GM12878 (cell line): ENCODE results near the gene OSGIN1. TPM values are rescaled to one million over a fixed set of nuclear protein-coding genes. Genes with fewer than 3 reads are reported as not detected.

Experiments used
- ATAC-seq: fragments of 200-7000 bp; cut with Tn5 transposase; 3 replicates; pipeline ENCODE4 v1.9.1; 2020; ENCODE audit warnings: mild to moderate bottlenecking, moderate library complexity
- BruUV-seq: library from RNA; stranded (reverse); fragments of 400-500 nt; replicated peaks from 2 replicates; lab custom pipeline; 2021; lab: Mats Ljungman, UMichigan
- CTCF ChIA-PET: fragments of 300-600 bp; sonication (Branson Sonifier 250); formaldehyde crosslinking; extraction: SDS; loops from one replicate; lab custom pipeline; 2021; ENCODE audit warnings: inconsistent platforms; lab: Yijun Ruan, JAX
- POLR2A ChIA-PET: fragments of 350-600 bp; formaldehyde crosslinking; extraction: SDS; loops from one replicate; lab custom pipeline; 2021; ENCODE audit warnings: inconsistent platforms; lab: Charles Lee
- RAD21 ChIA-PET: fragments of 300-600 bp; sonication (Branson Sonifier 250); formaldehyde crosslinking; loops from one replicate; lab custom pipeline; 2023; ENCODE audit warnings: antibody characterized with exemption; ENCODE audit not compliant: unreplicated experiment; lab: Charles Lee
- SMC1A ChIA-PET: fragments of 300-600 bp; sonication (Branson Sonifier 250); formaldehyde crosslinking; loops from one replicate; lab custom pipeline; 2023; ENCODE audit not compliant: unreplicated experiment, uncharacterized antibody; lab: Charles Lee
- DNase-seq: peaks from one replicate; pipeline ENCODE4 v3.0.0-alpha.2; 2011; ENCODE audit warnings: low read depth, low spot score
- FAIRE-seq: peaks from 3 replicates; lab custom pipeline; 2011; peaks lifted over from hg19 to GRCh38; lab: Jason Lieb, UNC
- H2AFZ ChIP-seq: 2 replicates; pipeline ENCODE4 v1.6.0; 2011; ENCODE audit warnings: low read depth, low read length, control low read depth; ENCODE audit not compliant: control insufficient read depth
- H3K27ac ChIP-seq: 2 replicates; pipeline ENCODE4 v1.5.1; 2011; ENCODE audit warnings: control low read depth; ENCODE audit not compliant: control insufficient read depth, insufficient read depth
- H3K27me3 ChIP-seq, 2 experiments: replicated peaks in 1 of 2; 2 replicates each; pipeline versions ENCODE4 v1.6.0 to v1.6.1; 2011; ENCODE audit warnings: low read length in 1 of 2; ENCODE audit not compliant: control insufficient read depth in 2 of 2, insufficient read depth in 2 of 2
- H3K36me3 ChIP-seq, 2 experiments: 2 replicates each; pipeline ENCODE4 v1.5.1; 2011; ENCODE audit warnings: low read length in 1 of 2; ENCODE audit not compliant: control insufficient read depth in 2 of 2, insufficient read depth in 2 of 2
- H3K4me1 ChIP-seq: 2 replicates; pipeline ENCODE4 v1.6.1; 2011; ENCODE audit warnings: mild to moderate bottlenecking, low read length, moderate library complexity, mixed read lengths; ENCODE audit not compliant: control insufficient read depth, insufficient read depth
- H3K4me2 ChIP-seq: 2 replicates; pipeline ENCODE4 v1.6.0; 2011; ENCODE audit warnings: control low read depth; ENCODE audit not compliant: control insufficient read depth, insufficient read depth
- H3K4me3 ChIP-seq: fragments of 200-600 bp; sonication (generic); 2 replicates; pipeline ENCODE4 v1.5.1; 2016
- H3K79me2 ChIP-seq: 2 replicates; pipeline ENCODE4 v1.6.0; 2011; ENCODE audit warnings: low read length; ENCODE audit not compliant: control insufficient read depth, insufficient read depth
- H3K9ac ChIP-seq: 2 replicates; pipeline ENCODE4 v1.8.0; 2011; ENCODE audit warnings: low read length, control low read depth, mixed read lengths; ENCODE audit not compliant: control insufficient read depth, insufficient read depth
- H3K9me3 ChIP-seq: replicated peaks from 3 replicates; pipeline ENCODE4 v1.5.1; 2011; ENCODE audit warnings: mild to moderate bottlenecking, low read length; ENCODE audit not compliant: control insufficient read depth, insufficient read depth
- H4K20me1 ChIP-seq: 2 replicates; pipeline ENCODE4 v1.6.0; 2011; ENCODE audit not compliant: control insufficient read depth, insufficient read depth
- CREB1 ChIP-seq: IDR thresholded peaks from 2 replicates; pipeline ENCODE4 v1.6.1; 2012; ENCODE audit warnings: low read depth, mild to moderate bottlenecking, inconsistent platforms
- KAT2A ChIP-seq: conservative IDR thresholded peaks from 2 replicates; pipeline ENCODE4 v1.6.1; 2011; ENCODE audit warnings: low read depth, low read length; ENCODE audit not compliant: control insufficient read depth
- MEF2B ChIP-seq: fragments of 450-650 bp; IDR thresholded peaks from 2 replicates; pipeline ENCODE4 v1.6.1; 2018; ENCODE audit warnings: mild to moderate bottlenecking, moderate library complexity; ENCODE audit not compliant: partially characterized antibody, poor library complexity, severe bottlenecking
- MTA2 ChIP-seq: fragments of 450-650 bp; IDR thresholded peaks from 2 replicates; pipeline ENCODE4 v1.6.1; 2016; ENCODE audit warnings: low read depth, mild to moderate bottlenecking, moderate library complexity
- MXI1 ChIP-seq: fragments of 150-350 bp; IDR thresholded peaks from 2 replicates; pipeline ENCODE4 v1.6.1; 2011; ENCODE audit warnings: low read depth, mild to moderate bottlenecking, inconsistent platforms, low read length, improper control_type of control experiment
- NR2C1 ChIP-seq: fragments of 450-650 bp; IDR thresholded peaks from 2 replicates; pipeline ENCODE4 v1.6.1; 2017; ENCODE audit warnings: antibody characterized with exemption, mild to moderate bottlenecking, moderate library complexity
- REST ChIP-seq: IDR thresholded peaks from 2 replicates; pipeline ENCODE4 v1.6.1; 2012; ENCODE audit warnings: mild to moderate bottlenecking, low read depth, low read length
- SIN3A ChIP-seq: IDR thresholded peaks from 2 replicates; pipeline ENCODE4 v1.6.1; 2012; ENCODE audit warnings: low read depth, low read length, improper control_type of control experiment
- SIX5 ChIP-seq: IDR thresholded peaks from 2 replicates; pipeline ENCODE4 v1.6.1; 2011; ENCODE audit warnings: mild to moderate bottlenecking, low read depth, low read length, moderate library complexity; ENCODE audit not compliant: severe bottlenecking
- SREBF1 ChIP-seq: IDR thresholded peaks from 2 replicates; pipeline ENCODE4 v1.6.1; 2012; ENCODE audit warnings: mild to moderate bottlenecking, low read length
- ZBTB11 ChIP-seq: fragments of 450-650 bp; formaldehyde crosslinking; IDR thresholded peaks from 2 replicates; pipeline ENCODE4 v1.5.0; 2022; ENCODE audit warnings: mild to moderate bottlenecking, missing genetic modification characterization
- ZBTB40 ChIP-seq: fragments of 450-650 bp; IDR thresholded peaks from 2 replicates; pipeline ENCODE4 v1.6.1; 2016; ENCODE audit warnings: mild to moderate bottlenecking, moderate library complexity, borderline replicate concordance
- WGBS: methylation state at CpG from one replicate; pipeline ENCODE4 v1.1.6; 2016; ENCODE audit warnings: low lambda C conversion rate; ENCODE audit not compliant: insufficient replicate concordance, insufficient coverage; ENCODE audit errors: missing lambda C conversion rate; 5-methylcytosine and 5-hydroxymethylcytosine counted together
- in situ Hi-C: fragments of 300-500 bp; cut with MboI; formaldehyde crosslinking; loops from 9 replicates; pipeline ENCODE4 v1.14.3; 2018; ENCODE audit warnings: mixed read lengths
- intact Hi-C: fragments of 100-400 bp; cut with micrococcal nuclease; formaldehyde crosslinking; loops from one replicate; pipeline ENCODE4 v1.14.2; 2022; ENCODE audit not compliant: unreplicated experiment
- polyA plus RNA-seq, 11 experiments: library from polyadenylated mRNA; depleted of rRNA in 4 of 11; unstranded in 6 of 11; stranded (reverse) in 5 of 11; fragments of >200 nt; fragmentation: Nextera tagmentation in 4 of 11; fragmentation: Illumina TruSeq in 1 of 11; extraction: Ambion mirVana in 4 of 11; extraction: Trizol in 1 of 11; gene quantifications; 1 replicate in 1 of 11; 2 replicates in 10 of 11; pipeline versions ENCODE4 v1.2.1 to v1.2.3, GENCODE V29; 2011 to 2016; ENCODE audit warnings: inconsistent platforms in 2 of 11, missing spikeins in 2 of 11, low read depth in 1 of 11
- total RNA-seq, 4 experiments: library from RNA; depleted of rRNA in 3 of 4; stranded (reverse); fragments of >200 nt in 3 of 4; fragmentation: Illumina TruSeq in 1 of 4; extraction: Trizol in 1 of 4; gene quantifications; 2 replicates each; pipeline versions ENCODE4 v1.2.1 to v1.2.3, GENCODE V29; 2013 to 2021

The OSGIN1 gene
- total and polyA plus RNA-seq, 10 of the 15 experiments (the other 5 are each of a cell fraction or from before 2014, with no cell fraction given), result 0.06 to 0.18 (median 0.13) TPM; not detected in 5

GRCh38 chr16:83963277-83964119, 10.5 kb downstream of the OSGIN1 start:
- Histone ChIP-seq H3K36me3 (no peaks in the 10 kb centered on the region), H3K9ac (no peak overlapping the region), H4K20me1 (no peaks in the 10 kb centered on the region), H3K79me2 (no peaks in the 10 kb centered on the region), H3K4me1 (no peaks in the 10 kb centered on the region), H3K4me2 (no peak overlapping the region), H3K9me3 (no peaks in the 10 kb centered on the region), H3K27me3 (no peaks in the 10 kb centered on the region), H3K27ac (no peak overlapping the region), H3K4me3 (no peak overlapping the region), H2AFZ (no peak overlapping the region)
- in situ Hi-C loops, result no loop called here
- ChIA-PET POLR2A (no interaction called here), CTCF (interaction anchor here (1.3 kb wide), 1 partner anchor 102 kb away, joined by 4 read pairs; no protein-coding TSS in a partner anchor), SMC1A (no interaction called here), RAD21 (no interaction called here)
- DNase-seq, result no peak
- WGBS, result 62% methylated on average over 22 of the region's 22 CpGs
- intact Hi-C loops, result no loop called here
- ATAC-seq, result no peak
- FAIRE-seq, result no peak
- no TSS peak for BruUV-seq
- no peak for TF ChIP-seq SIX5
- TF ChIP-seq ZBTB11 (CRISPR knock-in tag), result no peak
- no peak for TF ChIP-seq ZBTB40
- TF ChIP-seq CREB1, result no peak
- no peak for TF ChIP-seq MXI1
- no peak for TF ChIP-seq MEF2B
- TF ChIP-seq MTA2, result no peak
- TF ChIP-seq REST, result no peak
- TF ChIP-seq KAT2A, result no peak
- TF ChIP-seq NR2C1, result no peak
- TF ChIP-seq SIN3A, result no peak
- no peak for TF ChIP-seq SREBF1
